Sigmoid colon (tissue), 4 donors: ENCODE results near the gene LRIT2.

Experiments used
- CTCF ChIP-seq, 4 experiments: fragments of 450-650 bp in 3 of 4; fragments of 200-600 bp in 1 of 4; IDR thresholded peaks; one replicate each; pipeline ENCODE4 v1.5.1; 2016 to 2019; ENCODE audit warnings: antibody characterized with exemption in 4 of 4, mild to moderate bottlenecking in 3 of 4, moderate library complexity in 2 of 4
- EP300 ChIP-seq, 4 donors: sonication (generic); formaldehyde crosslinking; IDR thresholded peaks; one replicate each; pipeline ENCODE4 v1.6.1; 2017; ENCODE audit warnings: antibody characterized with exemption in 4 of 4
- POLR2A ChIP-seq, 2 donors: fragments of 450-650 bp; IDR thresholded peaks; one replicate each; pipeline ENCODE4 v1.6.1; 2016; ENCODE audit warnings: antibody characterized with exemption in 2 of 2, mild to moderate bottlenecking in 2 of 2, moderate library complexity in 2 of 2

- TF ChIP-seq CTCF (IDR thresholded peaks at IDR 0.05) (no peak), POLR2A (IDR thresholded peaks at IDR 0.05) (no peak), EP300 (IDR thresholded peaks at IDR 0.05) (no peak)
These were observed 40.1 kb upstream of the LRIT2 start for GRCh38 chr10:84265418-84265817.
